Measurements from ENCODE around the gene ZNF331. TPM values are rescaled to one million over a fixed set of nuclear protein-coding genes. Genes with fewer than 3 reads are reported as not detected.
A peak's percentile ranks its signal among the peaks of the same experiment; 100 is the strongest.

The ZNF331 gene
- total RNA-seq, 1 donor from 2014 or later: 21.1 TPM

DNA sequence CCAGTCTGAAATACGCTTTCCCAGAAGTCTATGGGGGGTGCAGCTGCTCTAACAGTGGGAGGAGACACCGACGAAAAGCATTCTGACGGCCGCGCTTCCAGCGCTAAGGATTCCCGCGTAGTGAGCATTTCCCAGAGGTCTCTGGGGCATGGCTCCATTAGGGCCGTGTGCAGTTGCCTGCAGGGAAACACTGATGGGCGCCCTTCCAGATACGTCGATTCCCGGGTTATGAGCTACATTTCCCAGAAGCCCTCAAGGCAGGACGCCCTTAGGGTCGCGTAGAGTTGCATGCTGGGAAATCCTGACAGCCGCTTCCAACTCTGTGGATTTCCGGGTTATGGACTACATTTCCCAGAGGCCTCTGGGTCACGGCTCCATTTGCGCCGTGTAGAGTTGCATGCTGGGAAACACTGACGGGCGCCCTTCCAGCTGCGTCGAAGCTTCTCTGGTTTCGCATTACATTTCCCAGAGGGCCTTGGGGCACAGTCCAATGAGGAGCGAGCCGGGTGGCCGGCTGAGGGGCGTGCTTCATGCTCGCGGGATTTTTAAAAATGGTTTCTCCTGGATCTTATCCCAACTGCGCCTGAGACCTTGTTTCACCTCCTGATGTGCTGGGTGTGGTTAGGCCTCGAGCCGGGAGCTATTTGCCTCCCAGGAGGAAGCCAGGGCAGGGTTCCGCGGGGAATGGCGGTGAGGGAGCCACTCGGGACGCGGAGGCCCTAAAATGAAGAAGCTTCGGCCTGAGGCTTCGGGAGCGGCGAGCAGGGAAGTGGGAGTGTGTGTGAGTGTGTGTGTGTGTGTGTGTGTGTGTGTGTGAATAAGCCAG lies 17.2 kb upstream of the ZNF331 start:
- DNase-seq (ENCODE audit: low read depth): peak; percentile 99

DNA sequence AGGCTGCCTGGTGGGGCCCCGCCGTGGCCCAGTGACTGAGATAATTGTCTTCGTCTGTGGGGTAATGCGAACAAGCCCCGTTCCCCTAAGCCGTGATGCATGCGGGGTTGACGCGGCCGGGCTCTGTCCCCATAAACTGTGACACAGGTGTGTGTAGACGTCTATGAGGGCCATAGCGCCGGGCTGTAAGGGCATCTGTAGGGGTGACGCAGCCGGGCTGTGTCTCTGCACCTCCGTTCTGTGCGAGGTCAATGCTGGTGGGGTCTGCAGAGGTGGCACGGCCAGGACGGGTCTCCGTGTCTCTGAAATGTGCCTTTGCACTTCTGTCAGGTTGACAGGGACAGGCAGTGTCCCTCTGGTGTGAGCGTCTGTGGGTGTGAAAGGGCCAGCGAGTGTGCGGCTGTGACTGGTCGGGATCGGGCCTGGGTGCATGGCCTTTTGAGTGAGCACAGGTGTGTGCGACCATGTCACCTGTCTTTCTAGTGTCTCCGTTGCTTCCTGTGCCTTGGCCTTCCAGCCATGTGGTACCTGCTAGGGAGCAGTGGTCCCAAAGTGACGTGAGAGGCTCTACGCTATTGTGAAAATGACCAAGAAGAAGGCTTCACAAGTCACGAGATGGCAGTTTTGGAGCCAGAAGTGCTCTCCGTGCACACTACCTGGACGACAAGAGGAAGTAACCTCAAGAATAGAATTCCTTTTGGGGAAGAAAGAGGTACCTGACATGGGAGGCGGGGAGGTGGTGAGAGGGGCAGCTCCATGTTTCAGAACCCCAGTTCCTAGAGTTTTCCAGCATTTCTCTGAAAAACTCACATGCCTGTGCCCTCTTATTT lies 16.4 kb upstream of the ZNF331 start:
- DNase-seq (ENCODE audit: low read depth): no peak

DNA sequence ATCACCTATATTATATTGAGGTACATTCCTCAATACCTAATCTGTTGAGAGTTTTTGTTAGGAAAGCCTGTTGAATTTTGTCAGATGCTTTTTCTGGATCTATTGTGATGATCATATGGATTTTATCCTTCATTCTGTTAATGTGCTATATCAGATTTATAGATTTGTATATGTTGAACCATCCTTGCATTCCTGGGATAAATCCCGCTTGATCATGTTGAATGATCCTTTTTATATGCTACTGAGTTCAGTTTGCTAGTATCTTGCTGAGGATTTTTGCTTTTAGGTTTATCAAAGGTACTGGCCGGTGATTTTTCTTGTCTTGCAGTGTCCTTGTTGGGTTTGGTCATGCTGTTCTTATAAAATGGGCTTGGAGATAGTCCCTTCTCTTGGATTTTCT lies 12.0 kb upstream of the ZNF331 start:
- DNase-seq (ENCODE audit: low read depth): no peak

DNA sequence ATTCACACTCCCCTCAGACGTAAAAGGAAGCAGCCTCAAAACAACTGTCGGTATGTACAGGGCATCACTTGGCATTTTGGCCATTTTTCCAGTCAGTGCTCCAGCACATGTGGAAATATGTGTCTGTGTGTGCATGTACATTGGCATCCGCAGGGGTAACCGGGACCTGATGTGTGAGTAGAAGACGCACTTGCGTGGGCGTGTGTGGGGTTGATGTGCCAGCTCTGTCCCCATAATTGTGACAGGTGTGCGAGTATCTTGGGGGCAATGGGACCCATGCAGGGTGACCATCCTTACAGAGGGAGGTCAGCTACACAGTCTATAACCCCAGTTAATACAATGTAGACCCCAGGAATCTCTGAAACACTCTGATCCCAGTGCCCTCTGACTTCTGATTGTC lies 7.3 kb upstream of the ZNF331 start:
- DNase-seq (ENCODE audit: low read depth): no peak

DNA sequence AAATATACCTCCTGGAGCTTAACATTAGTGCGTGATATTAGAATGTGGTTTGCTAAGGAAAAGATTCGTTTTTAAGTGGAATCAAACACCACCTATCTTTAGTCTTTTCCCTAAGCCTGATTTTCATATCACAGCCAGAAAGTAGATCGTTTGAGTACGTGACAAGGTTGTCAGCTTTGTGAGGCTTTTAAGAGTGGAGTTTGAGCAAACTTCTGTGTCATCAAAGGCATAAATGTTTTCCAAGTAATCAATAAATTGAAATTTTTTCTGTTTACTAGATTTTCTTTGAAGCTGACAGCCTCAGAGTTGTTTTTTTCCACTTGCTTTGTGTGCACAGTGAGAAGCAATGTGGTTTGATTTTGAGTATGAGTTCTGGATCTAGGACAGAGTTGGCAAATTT lies 6.5 kb upstream of the ZNF331 start:
- DNase-seq (ENCODE audit: low read depth): no peak

DNA sequence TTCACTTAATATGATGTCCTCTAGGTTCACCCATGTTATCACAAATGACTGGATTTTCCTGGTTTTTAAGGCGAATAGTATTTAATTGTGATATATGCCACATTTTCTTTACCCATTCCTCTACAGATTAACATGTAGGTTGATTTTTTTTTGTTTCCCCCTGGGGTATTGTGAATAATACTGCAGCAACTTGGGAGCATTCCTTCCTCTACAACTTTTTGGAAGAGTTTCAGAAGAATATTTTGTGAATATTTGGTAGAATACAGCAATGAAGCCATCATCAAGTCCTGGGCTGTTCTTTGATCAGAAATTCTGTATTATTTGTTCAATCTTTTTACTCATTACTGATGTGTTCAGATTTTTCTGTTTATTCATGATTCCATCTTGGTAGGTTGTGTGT lies 5.6 kb upstream of the ZNF331 start:
- DNase-seq (ENCODE audit: low read depth): no peak

DNA sequence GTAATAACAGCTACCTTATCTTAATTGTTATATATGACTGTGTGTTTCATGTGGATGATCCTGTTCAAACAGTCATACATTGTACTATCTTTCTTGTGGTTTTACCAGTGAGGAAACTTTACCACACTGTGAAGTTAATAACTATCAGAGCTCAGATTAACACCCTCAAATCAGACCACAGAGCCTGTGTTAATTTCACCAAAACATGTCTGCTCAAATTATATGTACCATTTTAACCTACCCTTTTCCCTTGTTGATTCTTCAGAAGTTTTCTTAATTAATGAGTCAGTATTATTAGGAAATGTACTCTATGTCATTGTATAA lies 1.8 kb upstream of the ZNF331 start:
- no peak for DNase-seq (ENCODE audit: low read depth)

DNA sequence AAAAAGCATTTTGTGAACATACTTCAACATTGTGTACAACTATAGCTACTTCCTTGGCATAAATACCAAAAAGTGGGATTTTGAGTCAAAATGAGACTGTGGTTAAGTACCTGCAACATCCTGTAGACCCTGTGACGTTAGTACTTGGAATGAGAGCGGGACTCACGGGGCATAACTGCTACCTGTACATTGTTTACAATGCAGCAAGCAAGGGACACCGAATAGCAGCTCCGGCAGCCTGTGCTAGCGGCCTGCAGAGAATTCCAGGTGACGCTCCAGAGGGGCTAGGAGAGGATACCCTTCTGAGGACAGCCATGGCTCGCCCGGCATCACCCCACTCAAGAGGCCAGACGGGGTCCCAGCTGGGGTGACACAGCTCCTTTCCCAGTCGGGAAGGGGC lies 824 bp upstream of the ZNF331 start:
- no peak for DNase-seq (ENCODE audit: low read depth)

DNA sequence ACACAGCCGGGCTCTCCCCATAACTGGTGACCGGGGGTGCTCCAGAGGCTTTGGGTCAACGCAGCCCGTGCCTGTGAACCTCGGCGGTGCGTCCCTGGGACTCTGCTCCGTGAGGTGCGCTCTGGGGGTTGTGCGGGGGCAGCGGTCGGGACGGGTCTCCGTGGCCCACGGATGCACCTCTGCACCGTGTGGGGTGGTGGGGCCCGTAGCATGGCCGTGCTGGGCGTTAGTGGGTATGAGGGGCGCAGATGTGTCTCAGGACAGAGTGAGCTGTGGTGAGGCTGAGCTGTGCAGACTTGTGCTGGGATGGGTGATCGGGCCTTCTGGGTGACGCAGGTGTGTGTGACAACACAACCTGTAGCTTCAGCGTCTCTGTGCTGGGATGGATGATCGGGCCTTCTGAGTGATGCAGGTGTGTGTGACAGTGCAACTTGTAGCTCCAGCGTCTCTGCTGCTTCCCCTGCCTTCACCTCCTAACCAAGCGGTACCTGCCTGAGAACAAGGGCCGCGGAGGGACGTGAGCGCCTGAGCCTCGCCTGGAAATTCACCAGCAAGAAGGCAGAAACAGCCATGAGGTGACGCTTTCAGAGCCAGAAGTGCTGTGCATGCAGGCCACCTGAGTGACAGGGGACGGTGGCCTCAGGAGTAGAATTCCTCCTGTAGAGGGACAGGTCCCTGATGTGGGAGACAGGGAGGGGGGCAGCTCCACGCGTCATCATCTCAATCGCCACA lies 599 bp downstream of the ZNF331 start:
- DNase-seq (ENCODE audit: low read depth): no peak

DNA sequence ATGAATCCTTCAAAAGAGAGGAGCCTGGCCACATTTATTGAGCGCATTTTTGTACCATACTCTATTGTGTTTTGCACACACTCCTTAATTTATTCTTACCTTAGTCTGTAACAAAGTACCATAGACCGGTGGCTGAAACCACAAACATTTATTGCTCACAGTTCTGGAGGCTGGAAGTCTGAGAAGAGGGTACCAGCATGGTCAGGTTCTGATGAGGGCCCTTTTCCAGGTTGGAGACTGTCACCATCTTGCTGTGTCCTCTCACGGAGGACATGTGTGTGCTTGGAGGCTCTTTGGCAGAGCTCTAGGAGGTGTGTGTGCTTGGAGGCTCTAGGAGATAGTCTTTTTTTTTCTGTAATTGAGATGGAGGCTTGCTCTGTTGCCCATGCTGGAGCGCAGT lies 2.1 kb downstream of the ZNF331 start:
- DNase-seq (ENCODE audit: low read depth): no peak

DNA sequence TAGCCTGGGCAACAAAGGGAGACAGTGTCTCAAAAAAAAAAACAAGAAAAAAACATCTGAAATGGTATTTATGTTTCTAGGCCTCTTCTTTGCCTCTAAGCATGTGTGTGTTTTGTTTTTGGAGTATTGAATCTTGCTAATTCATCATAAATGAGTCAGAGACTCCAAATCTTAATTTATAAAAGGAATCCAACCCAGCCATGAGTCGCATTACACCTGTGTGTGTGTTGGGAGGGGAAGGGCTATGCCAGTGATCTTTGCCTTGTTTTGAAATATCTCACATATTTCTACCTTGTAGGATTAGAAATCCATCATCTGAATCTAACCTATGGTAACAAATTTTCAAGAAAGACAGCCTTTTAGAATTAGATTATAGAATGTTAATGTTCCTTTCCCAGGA lies 4.0 kb downstream of the ZNF331 start:
- DNase-seq (ENCODE audit: low read depth): no peak

DNA sequence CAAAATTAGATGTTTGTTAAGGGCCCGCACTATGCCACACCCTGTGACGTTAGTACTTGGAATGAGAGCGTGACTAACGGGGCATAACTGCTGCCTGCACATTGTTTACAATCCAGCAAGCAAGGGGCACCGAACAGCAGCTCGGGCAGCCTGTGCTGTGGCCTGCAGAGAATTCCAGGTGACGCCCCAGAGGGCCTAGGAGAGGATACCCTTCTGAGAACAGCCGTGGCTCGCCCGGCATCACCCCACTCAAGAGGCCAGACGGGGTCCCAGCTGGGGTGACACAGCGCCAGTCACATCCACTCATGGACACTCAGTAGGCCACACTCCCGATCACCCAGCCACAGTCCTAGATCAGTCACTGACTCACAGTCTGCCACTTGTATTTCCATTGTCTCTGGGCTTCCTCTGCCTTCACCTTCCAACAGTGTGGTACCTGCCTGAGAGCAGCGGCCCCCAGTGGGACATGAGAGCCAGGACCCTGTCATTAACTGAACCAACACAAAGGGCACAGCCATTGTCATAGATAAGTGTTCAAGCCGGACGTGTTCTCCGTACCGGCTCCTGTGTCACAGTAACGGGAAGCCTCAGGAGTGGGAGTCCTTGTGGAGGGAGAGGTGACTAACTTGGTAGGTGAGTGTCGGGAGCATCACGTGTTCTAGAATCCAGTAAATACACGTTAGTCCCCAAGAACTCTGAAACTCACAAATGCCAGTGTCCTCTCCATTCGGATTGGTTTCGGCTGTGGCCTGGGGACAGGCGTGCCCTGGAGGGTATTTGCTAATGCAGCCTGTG lies 7.5 kb downstream of the ZNF331 start:
- peak; percentile 89 for DNase-seq (ENCODE audit: low read depth)

DNA sequence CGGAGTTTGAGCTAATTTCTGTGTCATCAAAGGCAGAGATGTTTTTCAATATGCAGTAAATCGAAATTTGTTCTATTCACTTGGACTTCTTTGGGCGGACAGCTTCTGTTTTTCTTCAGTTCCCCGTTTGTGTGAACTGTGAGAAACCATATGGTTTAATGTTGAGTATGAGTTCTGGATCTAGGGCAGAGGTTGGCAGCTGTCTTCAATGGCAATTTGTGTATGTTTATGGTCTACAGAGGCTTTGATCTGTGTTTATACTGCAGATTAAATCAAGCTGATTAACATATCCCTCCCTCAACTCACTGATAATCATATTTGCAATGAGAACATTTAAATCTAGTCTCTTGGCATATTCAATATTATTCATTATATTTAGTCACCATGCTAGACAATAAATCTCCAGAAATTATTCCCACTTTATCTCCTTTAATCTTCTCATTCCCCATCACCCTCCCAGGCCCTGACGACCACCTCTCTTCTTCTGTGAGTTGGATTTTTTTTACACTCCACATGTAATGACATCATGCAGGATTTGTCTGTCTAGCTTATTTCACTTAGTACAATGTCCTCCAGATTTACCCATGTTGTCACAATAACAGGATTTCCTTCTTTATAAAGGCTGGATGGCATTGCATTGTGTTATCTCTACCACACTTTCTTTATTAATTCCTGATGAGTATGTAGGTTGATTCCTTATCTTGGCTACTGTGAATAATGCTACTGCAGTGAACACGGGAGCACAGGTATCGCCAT lies 9.0 kb downstream of the ZNF331 start:
- no peak for DNase-seq (ENCODE audit: low read depth)

DNA sequence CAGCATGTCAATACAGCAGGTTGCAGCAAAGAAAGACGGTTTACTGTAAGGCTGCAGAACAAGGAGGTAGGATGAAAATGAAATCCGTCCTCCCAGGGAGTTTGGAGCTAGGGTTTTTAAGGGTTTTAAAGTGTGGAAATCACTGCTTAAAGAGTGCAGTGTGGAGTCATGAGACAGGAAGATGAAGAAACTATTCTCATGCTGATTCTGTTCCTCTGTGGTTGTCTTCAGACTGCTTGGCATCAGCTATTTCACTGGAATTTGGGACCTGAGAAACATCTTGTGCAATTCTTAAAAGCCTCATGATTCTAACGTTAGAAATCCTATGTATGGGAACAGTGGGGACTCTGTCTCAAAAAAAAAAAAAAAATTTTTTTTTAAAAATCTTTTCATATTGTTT lies 11.4 kb downstream of the ZNF331 start:
- peak; percentile 49 for DNase-seq (ENCODE audit: low read depth)

DNA sequence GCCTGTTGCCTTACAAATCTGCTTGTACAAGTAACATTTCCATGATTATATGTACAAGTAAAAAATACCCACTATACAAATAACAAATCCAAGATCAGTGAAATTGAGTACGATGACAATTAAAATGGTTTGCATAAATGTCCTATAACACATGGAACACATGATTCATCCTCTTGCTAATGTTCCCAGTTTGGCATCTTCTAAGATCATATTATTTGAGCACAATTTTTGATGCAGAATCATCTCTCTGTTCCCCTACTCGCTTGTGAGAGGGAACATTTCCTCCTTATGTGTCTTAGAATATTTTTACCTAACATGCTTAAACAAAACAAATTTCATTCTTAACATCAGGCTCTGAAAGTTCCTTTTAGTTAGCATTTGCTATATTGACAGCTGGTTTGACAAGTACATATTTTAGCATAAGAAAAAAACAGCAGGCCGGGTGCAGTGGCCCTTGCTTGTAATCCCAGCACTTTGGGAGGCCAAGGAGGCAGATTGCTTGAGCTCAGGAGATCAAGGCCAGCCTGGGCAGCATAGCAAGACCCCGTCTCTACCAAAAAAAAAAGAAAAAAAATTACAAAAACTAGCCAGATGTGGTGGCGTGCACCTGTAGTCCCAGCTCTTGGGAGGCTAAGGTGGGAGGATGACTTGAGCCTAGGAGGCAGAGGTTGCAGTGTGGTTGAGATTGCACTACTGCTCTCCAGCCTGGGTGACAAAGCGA lies 14.2 kb downstream of the ZNF331 start:
- DNase-seq (ENCODE audit: low read depth): no peak

DNA sequence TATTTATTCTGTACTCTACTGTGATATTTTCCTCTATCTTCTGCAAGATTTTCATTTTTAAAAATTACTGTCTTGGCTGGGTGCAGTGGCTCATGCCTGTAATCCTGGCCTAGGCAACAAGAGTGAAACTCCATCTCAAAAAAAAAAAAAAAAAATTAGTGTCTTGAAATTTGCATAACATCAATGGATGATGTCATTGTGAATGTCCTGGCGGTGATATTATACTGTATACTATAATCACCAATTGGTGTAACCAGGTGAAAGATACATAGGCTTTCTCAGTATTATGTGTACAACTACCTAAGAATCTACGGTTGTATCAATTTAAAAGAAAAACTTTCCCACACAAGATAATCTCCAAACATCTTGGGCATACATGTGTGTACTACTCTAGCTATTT lies 15.2 kb downstream of the ZNF331 start:
- no peak for DNase-seq (ENCODE audit: low read depth)

DNA sequence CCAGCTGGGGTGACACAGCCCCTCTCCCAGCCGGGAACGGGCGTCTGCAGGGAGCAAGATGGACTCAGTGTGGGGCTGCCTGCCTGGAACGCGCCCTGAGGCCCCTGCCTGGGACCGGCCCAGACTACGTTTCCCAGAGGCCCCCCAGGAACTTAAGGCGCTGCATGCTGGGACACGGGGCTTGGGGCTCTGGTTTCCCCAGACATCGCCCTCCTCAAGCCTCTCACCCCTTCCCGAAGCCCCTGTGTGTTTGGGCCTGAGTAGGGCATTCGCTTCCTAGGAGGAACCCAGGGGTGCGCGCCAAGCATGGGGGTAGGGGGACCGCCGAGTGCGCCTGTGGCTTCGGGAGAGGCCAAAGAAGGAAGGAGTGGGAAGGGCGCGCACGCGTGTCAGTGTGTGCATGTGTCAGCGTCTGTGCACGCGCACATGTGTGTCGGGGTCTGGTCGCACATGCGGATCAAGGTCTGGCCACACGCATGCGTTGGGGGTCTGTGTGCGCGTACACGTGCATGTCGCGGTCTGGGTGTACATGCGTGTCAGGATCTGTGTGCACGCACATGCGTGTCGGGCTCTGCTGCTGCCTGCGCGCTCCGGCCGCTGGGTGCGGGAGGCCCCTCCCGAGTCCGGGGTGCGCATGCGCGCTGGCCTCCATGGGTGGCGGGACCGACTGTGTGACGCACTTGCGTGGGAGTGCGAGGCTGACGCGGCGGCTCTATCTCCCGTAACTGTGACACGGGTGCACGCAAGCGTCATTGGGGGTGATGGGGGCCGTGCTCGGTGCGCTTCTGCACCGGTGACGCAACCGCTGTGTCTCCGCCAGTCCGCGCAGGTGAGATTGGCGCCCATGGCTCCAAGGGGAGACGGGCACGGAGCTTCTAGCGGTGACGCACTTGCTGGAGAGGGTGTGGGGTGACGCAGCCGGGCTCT lies 16.2 kb downstream of the ZNF331 start:
- peak; percentile 81 for DNase-seq (ENCODE audit: low read depth)

DNA sequence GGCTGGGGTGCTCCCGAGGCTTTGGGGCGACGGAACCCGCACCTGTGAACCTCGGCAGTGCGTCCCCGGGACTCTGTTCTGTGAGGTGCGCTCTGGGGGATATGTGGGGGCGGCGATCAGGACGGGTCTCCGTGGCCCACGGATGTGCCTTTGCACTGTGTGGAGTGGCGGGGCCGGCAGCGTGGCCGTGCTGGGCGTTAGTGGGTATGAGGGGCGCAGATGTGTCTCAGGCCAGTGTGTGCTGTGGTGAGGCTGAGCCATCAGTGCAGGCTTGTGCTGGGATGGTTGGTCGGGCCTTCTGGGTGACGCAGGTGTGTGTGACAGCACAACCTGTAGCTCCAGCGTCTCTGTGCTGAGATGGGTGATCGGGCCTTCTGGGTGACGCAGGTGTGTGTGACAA lies 16.9 kb downstream of the ZNF331 start:
- no peak for DNase-seq (ENCODE audit: low read depth)

DNA sequence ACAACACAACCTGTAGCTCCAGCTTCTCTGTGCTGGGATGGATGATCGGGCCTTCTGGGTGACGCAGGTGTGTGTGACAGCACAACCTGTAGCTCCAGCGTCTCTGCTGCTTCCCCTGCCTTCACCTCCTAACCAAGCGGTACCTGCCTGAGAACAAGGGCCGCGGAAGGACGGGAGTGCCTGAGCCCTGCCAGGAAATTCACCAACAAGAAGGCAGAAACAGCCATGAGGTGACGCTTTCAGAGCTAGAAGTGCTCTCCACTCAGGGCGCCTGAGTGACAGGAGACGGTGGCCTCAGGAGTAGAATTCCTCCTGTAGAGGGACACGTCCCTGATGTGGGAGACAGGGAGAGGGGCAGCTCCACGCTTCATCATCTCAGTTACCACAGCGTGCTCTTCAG lies 17.4 kb downstream of the ZNF331 start:
- no peak for DNase-seq (ENCODE audit: low read depth)

All from myocyte (in vitro differentiated cells).